ENCODE results near the gene UBE3C.
A peak's percentile ranks its signal among the peaks of the same experiment; 100 is the strongest.
"Not testable (repeated sequence)": the region's sequence is repeated elsewhere in the genome, so short reads cannot be mapped to it uniquely, and the experiment has no call there.

Gene UBE3C

GRCh38 chr7:157121184-157121715 is 17.5 kb upstream of the UBE3C start:
- H3K27me3 Mint-ChIP-seq: peaks cover 12% of the 10 kb centered on the region
- CTCF ChIA-PET: no interaction called here
- H3K4me1 Mint-ChIP-seq: no peaks in the 10 kb centered on the region
- DNase-seq: no peak
- no peak overlapping the region for H3K4me3 Mint-ChIP-seq
- H3K27ac Mint-ChIP-seq: no peak overlapping the region
- H3K36me3 Mint-ChIP-seq: no peaks in the 10 kb centered on the region
- H3K9me3 Mint-ChIP-seq: peaks cover 7% of the 10 kb centered on the region

- peaks cover 2% of the 10 kb centered on the region for H3K9me3 Mint-ChIP-seq
- H3K36me3 Mint-ChIP-seq: no peaks in the 10 kb centered on the region
- H3K4me1 Mint-ChIP-seq: no peaks in the 10 kb centered on the region
- peaks cover 8% of the 10 kb centered on the region for H3K27me3 Mint-ChIP-seq
- no peak overlapping the region for H3K4me3 Mint-ChIP-seq
- CTCF ChIA-PET: no interaction called here
- DNase-seq: no peak
- peak overlapping the region; percentile 37 for H3K27ac Mint-ChIP-seq
Observed at GRCh38 chr7:157122800-157123495, 15.8 kb upstream of the UBE3C start.

- no peaks in the 10 kb centered on the region for H3K36me3 Mint-ChIP-seq
- H3K9me3 Mint-ChIP-seq: no peaks in the 10 kb centered on the region
- CTCF ChIA-PET: no interaction called here
- no peaks in the 10 kb centered on the region for H3K4me1 Mint-ChIP-seq
- H3K4me3 Mint-ChIP-seq: no peak overlapping the region
- H3K27ac Mint-ChIP-seq: no peak overlapping the region
- peaks cover 8% of the 10 kb centered on the region for H3K27me3 Mint-ChIP-seq
- no peak for DNase-seq
Observed at GRCh38 chr7:157124690-157125089, 14.0 kb upstream of the UBE3C start.

GRCh38 chr7:157125376-157126223 is 13.1 kb upstream of the UBE3C start:
- Mint-ChIP-seq H3K4me1 (no peaks in the 10 kb centered on the region), H3K27ac (no peak overlapping the region), H3K36me3 (no peaks in the 10 kb centered on the region), H3K4me3 (no peak overlapping the region), H3K27me3 (peaks cover 10% of the 10 kb centered on the region), H3K9me3 (no peaks in the 10 kb centered on the region)
- CTCF ChIA-PET: no interaction called here
- DNase-seq: no peak

- DNase-seq: no peak
- Mint-ChIP-seq H3K27ac (no peak overlapping the region), H3K36me3 (no peaks in the 10 kb centered on the region), H3K4me3 (no peak overlapping the region), H3K9me3 (no peaks in the 10 kb centered on the region), H3K27me3 (peaks cover 15% of the 10 kb centered on the region), H3K4me1 (no peaks in the 10 kb centered on the region)
- CTCF ChIA-PET: no interaction called here
Observed at GRCh38 chr7:157126921-157127320, 11.8 kb upstream of the UBE3C start.

- DNase-seq: no peak
- Mint-ChIP-seq H3K4me3 (no peak overlapping the region), H3K9me3 (no peaks in the 10 kb centered on the region), H3K27me3 (peaks cover 22% of the 10 kb centered on the region), H3K27ac (no peak overlapping the region), H3K4me1 (no peaks in the 10 kb centered on the region), H3K36me3 (no peaks in the 10 kb centered on the region)
- CTCF ChIA-PET: no interaction called here
Observed at GRCh38 chr7:157129200-157129599, 9.5 kb upstream of the UBE3C start.

- CTCF ChIA-PET: no interaction called here
- H3K4me1 Mint-ChIP-seq: no peaks in the 10 kb centered on the region
- H3K4me3 Mint-ChIP-seq: no peak overlapping the region
- H3K36me3 Mint-ChIP-seq: no peaks in the 10 kb centered on the region
- H3K27me3 Mint-ChIP-seq: peaks cover 29% of the 10 kb centered on the region
- H3K27ac Mint-ChIP-seq: no peak overlapping the region
- no peaks in the 10 kb centered on the region for H3K9me3 Mint-ChIP-seq
- DNase-seq: no peak
Observed at GRCh38 chr7:157129907-157130460, 8.7 kb upstream of the UBE3C start.

GRCh38 chr7:157130849-157131248 is 7.9 kb upstream of the UBE3C start:
- H3K4me3 Mint-ChIP-seq, H3K9me3 Mint-ChIP-seq, H3K36me3 Mint-ChIP-seq, DNase-seq, CTCF ChIA-PET, H3K4me1 Mint-ChIP-seq, H3K27ac Mint-ChIP-seq: not testable (repeated sequence)
- peaks cover 29% of the 10 kb centered on the region for H3K27me3 Mint-ChIP-seq

GRCh38 chr7:157132796-157133195 is 5.9 kb upstream of the UBE3C start:
- peaks cover 29% of the 10 kb centered on the region for H3K27me3 Mint-ChIP-seq
- peaks cover 3% of the 10 kb centered on the region for H3K36me3 Mint-ChIP-seq
- CTCF ChIA-PET: no interaction called here
- H3K9me3 Mint-ChIP-seq: no peaks in the 10 kb centered on the region
- H3K4me3 Mint-ChIP-seq: no peak overlapping the region
- peaks cover 9% of the 10 kb centered on the region for H3K4me1 Mint-ChIP-seq
- H3K27ac Mint-ChIP-seq: no peak overlapping the region
- no peak for DNase-seq

GRCh38 chr7:157133304-157133703 is 5.4 kb upstream of the UBE3C start:
- Mint-ChIP-seq H3K4me3 (no peak overlapping the region), H3K9me3 (no peaks in the 10 kb centered on the region), H3K4me1 (peaks cover 9% of the 10 kb centered on the region), H3K36me3 (peaks cover 3% of the 10 kb centered on the region), H3K27me3 (peaks cover 29% of the 10 kb centered on the region), H3K27ac (no peak overlapping the region)
- no peak for DNase-seq
- CTCF ChIA-PET: no interaction called here

GRCh38 chr7:157136372-157136771 is 2.4 kb upstream of the UBE3C start:
- Mint-ChIP-seq H3K36me3 (peaks cover 15% of the 10 kb centered on the region), H3K4me1 (peaks cover 23% of the 10 kb centered on the region), H3K4me3 (peak overlapping the region; percentile 28), H3K9me3 (no peaks in the 10 kb centered on the region), H3K27me3 (peaks cover 14% of the 10 kb centered on the region), H3K27ac (peak overlapping the region; percentile 59)
- CTCF ChIA-PET: interaction anchor here (0.6 kb wide), 1 partner anchor 259 kb away, joined by 3 read pairs; no protein-coding TSS in a partner anchor
- DNase-seq: no peak

- CTCF ChIA-PET: no interaction called here
Observed at GRCh38 chr7:157138101-157138423, 664 bp upstream of the UBE3C start.

GRCh38 chr7:157139111-157139809 is 534 bp downstream of the UBE3C start:
- peaks cover 47% of the 10 kb centered on the region for H3K4me1 Mint-ChIP-seq
- CTCF ChIA-PET: no interaction called here
- H3K27me3 Mint-ChIP-seq: peaks cover 7% of the 10 kb centered on the region

More at GRCh38 chr7:157138101-157138423, 664 bp upstream of the UBE3C start:
- H3K4me1 Mint-ChIP-seq: peaks cover 36% of the 10 kb centered on the region
- no peak for DNase-seq
- H3K9me3 Mint-ChIP-seq: no peaks in the 10 kb centered on the region
- peak overlapping the region; percentile 79 for H3K4me3 Mint-ChIP-seq
- H3K27me3 Mint-ChIP-seq: peaks cover 14% of the 10 kb centered on the region
- peak overlapping the region; percentile 99 for H3K27ac Mint-ChIP-seq
- peaks cover 27% of the 10 kb centered on the region for H3K36me3 Mint-ChIP-seq

More at GRCh38 chr7:157139111-157139809, 534 bp downstream of the UBE3C start:
- Mint-ChIP-seq H3K4me3 (peak overlapping the region; percentile 74), H3K36me3 (peaks cover 39% of the 10 kb centered on the region), H3K9me3 (no peaks in the 10 kb centered on the region), H3K27ac (peak overlapping the region; percentile 85)
- DNase-seq: peak; percentile 78

Measured in activated naive CD4-positive, alpha-beta T cell treated with anti-CD3 and anti-CD28 coated beads, Interleukin-2, amount 10 ng/mL, durations not matched to agents 7 days and 5 days (primary cell).